C4-2B (cell line): ENCODE measurements around the gene KRTDAP.

Source experiments
- H3K27ac ChIP-seq: fragments of 450-650 bp; 2 replicates; pipeline ENCODE4 v1.5.1; 2017
- CTCF ChIP-seq: fragments of 450-650 bp; conservative IDR thresholded peaks from 2 replicates; pipeline ENCODE4 v1.5.1; 2017; ENCODE audit warnings: mild to moderate bottlenecking
- ZFX ChIP-seq: fragments of 450-650 bp; IDR thresholded peaks from 2 replicates; pipeline ENCODE4 v1.6.1; 2017

The KRTDAP gene

GRCh38 chr19:35460608-35461007, 29.7 kb downstream of the KRTDAP start:
- no peak for TF ChIP-seq CTCF
- TF ChIP-seq ZFX, result no peak
- no peak overlapping the region for H3K27ac ChIP-seq

GRCh38 chr19:35459414-35460082, 30.7 kb downstream of the KRTDAP start:
- no peak overlapping the region for H3K27ac ChIP-seq

GRCh38 chr19:35458731-35459391, 31.4 kb downstream of the KRTDAP start:
- H3K27ac ChIP-seq, result no peak overlapping the region
- TF ChIP-seq ZFX (no peak), CTCF (no peak)

More at GRCh38 chr19:35459414-35460082, 30.7 kb downstream of the KRTDAP start:
- no peak for TF ChIP-seq CTCF
- TF ChIP-seq ZFX, result no peak

- TF ChIP-seq ZFX, result no peak
- no peak for TF ChIP-seq CTCF
- H3K27ac ChIP-seq, result no peak overlapping the region
Observed at GRCh38 chr19:35458192-35458591, 32.1 kb downstream of the KRTDAP start.

GRCh38 chr19:35457173-35457572, 33.1 kb downstream of the KRTDAP start:
- no peak for TF ChIP-seq ZFX
- TF ChIP-seq CTCF, result no peak
- no peak overlapping the region for H3K27ac ChIP-seq

- TF ChIP-seq ZFX, result no peak
- no peak for TF ChIP-seq CTCF
- no peak overlapping the region for H3K27ac ChIP-seq
Observed at GRCh38 chr19:35455616-35456201, 34.6 kb downstream of the KRTDAP start.

GRCh38 chr19:35454663-35455062, 35.6 kb downstream of the KRTDAP start:
- TF ChIP-seq CTCF (no peak), ZFX (no peak)
- no peak overlapping the region for H3K27ac ChIP-seq
